Heart left ventricle (tissue), 16 donors: Measurements from ENCODE around the gene EIF4E3. TPM values are rescaled to one million over a fixed set of nuclear protein-coding genes. Genes with fewer than 3 reads are reported as not detected.
A peak's percentile ranks its signal among the peaks of the same experiment; 100 is the strongest.

Experiments
- ATAC-seq, 4 donors: fragments of 200-7000 bp; cut with Tn5 transposase; one replicate each; pipeline ENCODE4 v1.9.1; 2020 to 2022; ENCODE audit warnings: moderate library complexity in 4 of 4, mild to moderate bottlenecking in 3 of 4, moderate number of reproducible peaks in 1 of 4
- DNase-seq, 5 donors: peaks; one replicate each; pipeline ENCODE4 v3.0.0-alpha.2; 2020
- H3K27ac ChIP-seq, 12 donors: fragments of 200-600 bp; sonication (generic) in 4 of 12; one replicate each; pipeline versions ENCODE4 v1.5.0 to v1.8.0; 2016 to 2022; ENCODE audit warnings: mild to moderate bottlenecking in 2 of 12
- H3K27me3 ChIP-seq, 9 donors: fragments of 200-600 bp; sonication (generic) in 2 of 9; one replicate each; pipeline versions ENCODE4 v1.5.1 to v1.8.0; 2016 to 2022; ENCODE audit warnings: mild to moderate bottlenecking in 3 of 9
- H3K36me3 ChIP-seq, 9 donors: fragments of 200-600 bp; sonication (generic) in 2 of 9; one replicate each; pipeline versions ENCODE4 v1.5.0 to v1.8.0; 2018 to 2022; ENCODE audit warnings: mild to moderate bottlenecking in 2 of 9
- H3K4me1 ChIP-seq, 12 donors: fragments of 200-600 bp; sonication (generic) in 4 of 12; one replicate each; pipeline versions ENCODE4 v1.5.0 to v1.8.0; 2016 to 2022; ENCODE audit warnings: mild to moderate bottlenecking in 3 of 12
- H3K4me3 ChIP-seq, 12 donors: fragments of 200-600 bp; sonication (generic) in 4 of 12; one replicate each; pipeline versions ENCODE4 v1.5.0 to v1.8.0; 2017 to 2022; ENCODE audit warnings: mild to moderate bottlenecking in 9 of 12, moderate library complexity in 4 of 12
- H3K9me3 ChIP-seq, 12 donors: fragments of 200-600 bp; sonication (generic) in 4 of 12; one replicate each; pipeline versions ENCODE4 v1.5.0 to v1.8.0; 2016 to 2022; ENCODE audit warnings: mild to moderate bottlenecking in 1 of 12
- POLR2A ChIP-seq, 2 donors: fragments of 450-650 bp; IDR thresholded peaks; one replicate each; pipeline ENCODE4 v1.6.1; 2017; ENCODE audit warnings: antibody characterized with exemption in 2 of 2, mild to moderate bottlenecking in 2 of 2, moderate library complexity in 2 of 2
- WGBS, 4 donors: extraction: QIAGEN DNeasy Blood & Tissue Kit in 2 of 4; methylation state at CpG; one replicate each; pipeline versions ENCODE4 v1.1.5 to v1.1.7; 2013 to 2018; 5-methylcytosine and 5-hydroxymethylcytosine counted together
- intact Hi-C, 10 donors: fragments of 100-400 bp; cut with DNase I; formaldehyde crosslinking; loops; one replicate each; pipeline versions ENCODE4 v1.11.1 to v1.14.2; 2022
- polyA plus RNA-seq, 2 donors: library from polyadenylated mRNA; stranded (reverse); fragments of 200-250 nt; gene quantifications; one replicate each; pipeline ENCODE4 v1.2.3, GENCODE V29; 2013
- total RNA-seq, 9 donors: library from RNA; depleted of rRNA in 2 of 9; stranded (reverse); fragments of >200 nt in 2 of 9; fragmentation: NEBNext Ultra II Directional in 3 of 9; extraction: Animal tissue kit (Norgen Biotek cat#: 25700) in 3 of 9; gene quantifications; one replicate each; pipeline versions ENCODE4 v1.1.0 to v1.2.4, GENCODE V29; 2016 to 2023
- TF ChIP-seq, protein P1 (sequence below), 12 donors: fragments of 200-600 bp; sonication (generic) in 4 of 12; IDR thresholded peaks; one replicate each; pipeline versions ENCODE4 v1.5.0 to v1.8.0; 2018 to 2022; ENCODE audit warnings: antibody characterized with exemption in 12 of 12, mild to moderate bottlenecking in 5 of 12
- donor health status: ischemic (EF 13 %, LVEDD 7.1; RV severe dilation, severe dysfunction).
- donor health status: healthy with polysubstance abuse.
- donor health status: DM: no; HTN: yes; CAD: no.
- donor health status: DM: no; HTN: no; CAD: no.
- donor health status: ischemic (EF 25% LVEDD 6.9; RV normal size, moderate dysfunction).
- donor health status: ischemic (EF 25% LVEDD 5.7; RV mildly dilated, moderate dysfunction).
- donor health status: healthy.
- donor health status: DM: yes; HTN: yes; CAD: no.
- donor health status: ischemic (EF 35%, LVEDD 5.7; RV mildly dilated, moderate dysfunction).
- donor health status: nonischemic (EF 11% LVEDD 7.7; RV severe dilation, severe dysfunction).
- donor health status: DM: yes; HTN: yes; CAD: no.
- donor health status: PGD.
- donor health status: ischemic (EF 29% LVEDD 5.4; RV normal size, mild dysfunction).
- donor health status: nonischemic (EF 23%, LVEDD 6.1; RV moderate dilation, normal function).

EIF4E3 gene
- total and polyA plus RNA-seq, 11 donors: 18.4 to 53.0 (median 45.4) TPM

DNA sequence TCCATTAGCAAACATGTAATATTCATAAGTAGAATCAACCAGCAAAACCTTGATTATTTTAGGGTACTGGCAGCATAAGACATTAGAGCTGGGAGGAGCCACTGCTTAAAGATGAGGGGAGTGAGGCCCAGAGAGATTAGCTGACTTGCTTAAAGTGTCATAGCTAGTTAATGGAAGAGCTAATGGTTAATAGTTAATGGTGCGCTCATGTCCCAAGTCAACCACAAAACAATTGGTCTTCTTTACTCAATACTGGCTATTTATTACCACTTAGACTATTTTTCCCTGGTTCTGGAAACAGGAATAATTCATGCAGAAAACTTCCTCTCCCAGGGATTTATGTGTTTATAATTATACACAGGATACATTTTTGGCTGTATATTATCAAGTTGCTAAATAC lies 33.1 kb downstream of the EIF4E3 start:
- intact Hi-C loops: no loop called here
- Histone ChIP-seq H3K9me3 (no peaks in the 10 kb centered on the region), H3K4me1 (peaks cover 0 to 35% (median 14%) of the 10 kb centered on the region in 12 donors), H3K4me3 (no peak overlapping the region), H3K27ac (no peak overlapping the region), H3K36me3 (peaks cover 0 to 41% (median 5%) of the 10 kb centered on the region in 9 donors), H3K27me3 (no peaks in the 10 kb centered on the region)
- TF ChIP-seq, protein P1, sequence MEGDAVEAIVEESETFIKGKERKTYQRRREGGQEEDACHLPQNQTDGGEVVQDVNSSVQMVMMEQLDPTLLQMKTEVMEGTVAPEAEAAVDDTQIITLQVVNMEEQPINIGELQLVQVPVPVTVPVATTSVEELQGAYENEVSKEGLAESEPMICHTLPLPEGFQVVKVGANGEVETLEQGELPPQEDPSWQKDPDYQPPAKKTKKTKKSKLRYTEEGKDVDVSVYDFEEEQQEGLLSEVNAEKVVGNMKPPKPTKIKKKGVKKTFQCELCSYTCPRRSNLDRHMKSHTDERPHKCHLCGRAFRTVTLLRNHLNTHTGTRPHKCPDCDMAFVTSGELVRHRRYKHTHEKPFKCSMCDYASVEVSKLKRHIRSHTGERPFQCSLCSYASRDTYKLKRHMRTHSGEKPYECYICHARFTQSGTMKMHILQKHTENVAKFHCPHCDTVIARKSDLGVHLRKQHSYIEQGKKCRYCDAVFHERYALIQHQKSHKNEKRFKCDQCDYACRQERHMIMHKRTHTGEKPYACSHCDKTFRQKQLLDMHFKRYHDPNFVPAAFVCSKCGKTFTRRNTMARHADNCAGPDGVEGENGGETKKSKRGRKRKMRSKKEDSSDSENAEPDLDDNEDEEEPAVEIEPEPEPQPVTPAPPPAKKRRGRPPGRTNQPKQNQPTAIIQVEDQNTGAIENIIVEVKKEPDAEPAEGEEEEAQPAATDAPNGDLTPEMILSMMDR (IDR thresholded peaks at IDR 0.05): no peak
- ATAC-seq (no peak), DNase-seq (no peak)
- 94 to 100% (median 96%) methylated on average over 1 of the region's 1 CpG for WGBS, 4 donors

- peaks cover 0 to 35% (median 5%) of the 10 kb centered on the region in 9 donors for H3K36me3 ChIP-seq
Observed at GRCh38 chr3:71690341-71690841, 34.8 kb downstream of the EIF4E3 start.

GRCh38 chr3:71689291-71689690 lies 35.9 kb downstream of the EIF4E3 start:
- TF ChIP-seq POLR2A (IDR thresholded peaks at IDR 0.05): no peak
- TF ChIP-seq, protein P1 (IDR thresholded peaks at IDR 0.05): no peak
- Histone ChIP-seq H3K27ac (no peak overlapping the region), H3K36me3 (peaks cover 0 to 36% (median 5%) of the 10 kb centered on the region in 9 donors), H3K9me3 (no peaks in the 10 kb centered on the region), H3K4me1 (peaks cover 0 to 33% (median 16%) of the 10 kb centered on the region in 12 donors), H3K4me3 (no peak overlapping the region), H3K27me3 (no peaks in the 10 kb centered on the region)
- no peak for ATAC-seq
- intact Hi-C loops: no loop called here
- DNase-seq: no peak
- 94 to 98% (median 95%) methylated on average over 3 of the region's 3 CpGs for WGBS, 4 donors

More at GRCh38 chr3:71690341-71690841, 34.8 kb downstream of the EIF4E3 start:
- peak in 3 of 4 donors; percentile 42 to 53 (median 45) for ATAC-seq
- Histone ChIP-seq H3K4me3 (no peak overlapping the region), H3K9me3 (no peaks in the 10 kb centered on the region), H3K27me3 (no peaks in the 10 kb centered on the region), H3K27ac (peak overlapping the region in 3 of 12 donors; percentile 3 to 13 (median 5)), H3K4me1 (peaks cover 0 to 35% (median 14%) of the 10 kb centered on the region in 12 donors)
- WGBS, 4 donors: 13 to 39% (median 25%) methylated on average over 4 of the region's 4 CpGs
- DNase-seq: no peak
- intact Hi-C loops: no loop called here
- TF ChIP-seq, protein P1 (IDR thresholded peaks at IDR 0.05): no peak
- no peak for TF ChIP-seq POLR2A (IDR thresholded peaks at IDR 0.05)

- Histone ChIP-seq H3K4me3 (no peak overlapping the region), H3K27me3 (no peaks in the 10 kb centered on the region), H3K4me1 (peaks cover 0 to 21% (median 16%) of the 10 kb centered on the region in 12 donors), H3K36me3 (peaks cover 0 to 40% (median 5%) of the 10 kb centered on the region in 9 donors), H3K9me3 (no peaks in the 10 kb centered on the region), H3K27ac (no peak overlapping the region)
- DNase-seq (no peak), ATAC-seq (no peak)
- TF ChIP-seq, protein P1 (IDR thresholded peaks at IDR 0.05): no peak
- TF ChIP-seq POLR2A (IDR thresholded peaks at IDR 0.05): no peak
- intact Hi-C loops: no loop called here
- 88 to 100% (median 97%) methylated on average over 1 of the region's 1 CpG for WGBS, 4 donors
Observed at GRCh38 chr3:71688121-71688520, 37.1 kb downstream of the EIF4E3 start.
